ENCODE measurements around the gene PPM1L.

The PPM1L gene

DNA sequence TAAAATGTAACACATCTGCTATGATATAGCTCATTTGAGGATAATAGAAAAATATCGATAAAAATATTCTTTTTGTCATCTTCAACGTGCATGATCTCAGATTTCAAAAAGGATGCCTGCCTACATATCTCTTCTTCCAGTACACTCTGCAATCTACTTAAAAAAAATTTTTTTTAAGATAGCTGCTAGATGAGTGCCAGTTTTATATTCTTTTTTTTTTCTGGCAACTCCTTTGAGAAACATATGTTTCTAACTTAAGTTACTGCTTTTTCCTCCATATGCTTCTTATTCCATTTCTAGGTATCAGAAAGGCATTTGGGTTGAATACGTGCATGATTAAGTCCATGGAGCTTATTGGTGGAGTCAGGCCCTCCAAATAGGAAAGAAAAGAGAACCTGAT, 160.4 kb downstream of the PPM1L start:
- TF ChIP-seq, protein P1, sequence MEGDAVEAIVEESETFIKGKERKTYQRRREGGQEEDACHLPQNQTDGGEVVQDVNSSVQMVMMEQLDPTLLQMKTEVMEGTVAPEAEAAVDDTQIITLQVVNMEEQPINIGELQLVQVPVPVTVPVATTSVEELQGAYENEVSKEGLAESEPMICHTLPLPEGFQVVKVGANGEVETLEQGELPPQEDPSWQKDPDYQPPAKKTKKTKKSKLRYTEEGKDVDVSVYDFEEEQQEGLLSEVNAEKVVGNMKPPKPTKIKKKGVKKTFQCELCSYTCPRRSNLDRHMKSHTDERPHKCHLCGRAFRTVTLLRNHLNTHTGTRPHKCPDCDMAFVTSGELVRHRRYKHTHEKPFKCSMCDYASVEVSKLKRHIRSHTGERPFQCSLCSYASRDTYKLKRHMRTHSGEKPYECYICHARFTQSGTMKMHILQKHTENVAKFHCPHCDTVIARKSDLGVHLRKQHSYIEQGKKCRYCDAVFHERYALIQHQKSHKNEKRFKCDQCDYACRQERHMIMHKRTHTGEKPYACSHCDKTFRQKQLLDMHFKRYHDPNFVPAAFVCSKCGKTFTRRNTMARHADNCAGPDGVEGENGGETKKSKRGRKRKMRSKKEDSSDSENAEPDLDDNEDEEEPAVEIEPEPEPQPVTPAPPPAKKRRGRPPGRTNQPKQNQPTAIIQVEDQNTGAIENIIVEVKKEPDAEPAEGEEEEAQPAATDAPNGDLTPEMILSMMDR (conservative IDR thresholded peaks at IDR 0.05; ENCODE audit: low read depth), result no peak
- no peak for DNase-seq (ENCODE audit: low spot score)
- CTCF ChIA-PET, result interaction anchor here (0.6 kb wide), 1 partner anchor 187 kb away, joined by 3 read pairs; no protein-coding TSS in a partner anchor
- H3K27ac ChIP-seq, result no peak overlapping the region
- POLR2A ChIA-PET (ENCODE audit: low non-redundant PET), result no interaction called here

DNA sequence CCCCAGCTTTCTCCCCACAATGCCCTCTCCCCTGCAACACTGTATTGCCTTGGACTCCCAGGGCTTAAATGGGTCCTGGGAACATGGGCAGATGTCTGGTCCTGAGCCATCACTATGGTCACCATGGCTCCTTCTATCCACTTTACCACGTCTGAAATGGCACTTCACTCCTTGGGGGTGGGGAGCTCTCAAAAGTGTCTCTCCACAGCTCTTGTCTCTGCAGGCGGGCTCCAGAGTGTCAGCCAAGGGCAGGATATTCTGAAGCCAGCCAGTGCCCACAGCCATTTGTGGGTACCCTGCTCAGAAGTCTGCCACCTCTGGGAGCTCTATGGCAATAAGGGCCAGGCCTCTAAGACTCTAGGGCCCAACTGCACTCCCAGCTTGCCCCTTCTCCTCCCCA, 163.9 kb downstream of the PPM1L start:
- ChIA-PET POLR2A (ENCODE audit: low non-redundant PET) (no interaction called here), CTCF (interaction anchor here (0.6 to 1.7 kb wide), 4 partner anchors 8 to 215 kb away, joined by 3 to 4 read pairs (median 4); no protein-coding TSS in a partner anchor)
- TF ChIP-seq, protein P1 (conservative IDR thresholded peaks at IDR 0.05; ENCODE audit: low read depth), result no peak
- no peak for DNase-seq (ENCODE audit: low spot score)
- no peak overlapping the region for H3K27ac ChIP-seq

GRCh38 chr3:160921020-160921635, 165.1 kb downstream of the PPM1L start:
- CTCF ChIA-PET, result interaction anchor here (0.6 to 1.7 kb wide), 8 partner anchors 10 to 503 kb away, joined by 3 to 4 read pairs (median 4); no protein-coding TSS in a partner anchor
- H3K27ac ChIP-seq, result no peak overlapping the region
- DNase-seq (ENCODE audit: low spot score), result peak; percentile 48
- POLR2A ChIA-PET (ENCODE audit: low non-redundant PET), result no interaction called here
- TF ChIP-seq, protein P1 (conservative IDR thresholded peaks at IDR 0.05; ENCODE audit: low read depth), result peak; percentile 90

DNA sequence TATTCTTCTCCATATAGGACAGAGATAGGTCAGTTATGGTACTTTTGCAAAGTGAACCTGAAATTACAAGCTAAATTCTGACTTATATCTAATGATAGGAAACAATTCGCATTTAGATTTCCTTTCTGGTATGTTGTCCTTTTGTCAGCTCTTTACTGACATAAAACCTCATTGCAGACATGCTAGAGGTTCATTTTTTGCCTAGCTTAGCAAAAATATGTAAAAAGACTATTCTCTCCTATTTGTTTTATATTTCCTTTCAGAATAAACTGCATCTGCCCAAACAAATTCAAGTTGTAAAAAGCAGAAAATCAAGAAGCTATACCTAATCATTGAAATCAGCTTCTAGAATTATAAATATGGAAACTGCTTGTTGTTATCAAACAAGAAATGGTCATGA, 168.7 kb downstream of the PPM1L start:
- TF ChIP-seq, protein P1 (conservative IDR thresholded peaks at IDR 0.05; ENCODE audit: low read depth), result no peak
- POLR2A ChIA-PET (ENCODE audit: low non-redundant PET), result no interaction called here
- no peak overlapping the region for H3K27ac ChIP-seq
- CTCF ChIA-PET, result no interaction called here
- DNase-seq (ENCODE audit: low spot score), result no peak

GRCh38 chr3:160927620-160928019, 171.6 kb downstream of the PPM1L start:
- ChIA-PET POLR2A (ENCODE audit: low non-redundant PET) (no interaction called here), CTCF (interaction anchor here (0.5 to 0.9 kb wide), 2 partner anchors 102 to 503 kb away, joined by 3 read pairs; no protein-coding TSS in a partner anchor)
- TF ChIP-seq, protein P1 (conservative IDR thresholded peaks at IDR 0.05; ENCODE audit: low read depth), result no peak
- no peak overlapping the region for H3K27ac ChIP-seq
- DNase-seq (ENCODE audit: low spot score), result no peak

DNA sequence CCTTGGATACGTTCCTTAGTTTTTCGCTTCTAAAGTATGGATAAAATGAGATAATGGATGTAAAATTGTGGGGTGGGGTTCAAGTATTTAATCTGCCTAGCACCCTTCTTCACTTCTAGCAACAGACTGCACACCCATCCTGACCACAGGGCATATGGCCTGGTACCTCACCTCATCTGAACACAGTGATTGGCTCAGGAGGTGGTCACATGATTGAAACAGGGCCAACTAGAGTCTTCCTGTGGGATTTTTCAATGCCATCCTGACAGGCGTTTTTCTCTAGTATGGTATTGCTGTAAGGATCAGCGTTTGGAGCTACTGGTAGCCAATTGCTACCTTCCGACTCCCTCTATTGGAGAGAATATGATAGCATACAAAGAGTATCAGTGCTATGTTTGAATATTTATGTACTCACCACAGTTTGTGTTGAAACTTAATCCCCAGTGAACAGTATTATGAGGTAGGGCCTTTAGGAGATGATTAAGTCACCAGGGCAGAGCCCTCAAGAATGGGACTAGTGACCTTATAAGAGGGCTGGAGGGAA, 172.2 kb downstream of the PPM1L start:
- no peak for DNase-seq (ENCODE audit: low spot score)
- POLR2A ChIA-PET (ENCODE audit: low non-redundant PET), result no interaction called here
- no peak overlapping the region for H3K27ac ChIP-seq
- CTCF ChIA-PET, result interaction anchor here (0.5 to 0.9 kb wide), 4 partner anchors 12 to 502 kb away, joined by 3 to 5 read pairs (median 3); no protein-coding TSS in a partner anchor
- TF ChIP-seq, protein P1 (conservative IDR thresholded peaks at IDR 0.05; ENCODE audit: low read depth), result no peak

All from RWPE1 (cell line).